ENCODE results near the gene PLD4. TPM values are rescaled to one million over a fixed set of nuclear protein-coding genes. Genes with fewer than 3 reads are reported as not detected.
"Not testable (repeated sequence)": the region's sequence is repeated elsewhere in the genome, so short reads cannot be mapped to it uniquely, and the experiment has no call there.

PLD4 gene
- polyA plus RNA-seq, 3 donors, result 12.2 to 15.5 (median 15.1) TPM

GRCh38 chr14:104945986-104946965 is 21.6 kb downstream of the PLD4 start:
- H3K4me1 ChIP-seq (ENCODE audit: control insufficient read depth in 1 of 2, insufficient read depth in 2 of 2, low read length in 2 of 2); H3K36me3 ChIP-seq (replicated peaks in 1 of 2; ENCODE audit: control insufficient read depth in 1 of 2, insufficient read depth in 2 of 2, low read length in 2 of 2); intact Hi-C loops (cut with micrococcal nuclease); H2AFZ ChIP-seq (ENCODE audit: insufficient read depth, low read depth, low read length, poor library complexity, severe bottlenecking); H3K79me2 ChIP-seq (ENCODE audit: insufficient read depth, low read length); H3K27me3 Mint-ChIP-seq (ENCODE audit: low read depth in 3 of 3); H3K9me3 ChIP-seq (replicated peaks in 1 of 2; ENCODE audit: control insufficient read depth in 1 of 2, insufficient read depth in 1 of 2, low read length in 2 of 2); H3K4me1 Mint-ChIP-seq; H3K4me3 ChIP-seq (replicated peaks in 1 of 3; ENCODE audit: low read depth in 2 of 3, low read length in 3 of 3); H3K9ac ChIP-seq (ENCODE audit: insufficient read depth, low read length, poor library complexity, severe bottlenecking); H3K36me3 Mint-ChIP-seq; H4K20me1 ChIP-seq (ENCODE audit: insufficient read depth, low read length); H3K27me3 ChIP-seq (ENCODE audit: control insufficient read depth in 2 of 2, insufficient read depth in 2 of 2, low read length in 2 of 2); H3K27ac ChIP-seq (ENCODE audit: low read depth in 1 of 2, low read length in 2 of 2); H3K4me3 Mint-ChIP-seq; DNase-seq; H3K27ac Mint-ChIP-seq; H3K9me3 Mint-ChIP-seq; H3K4me2 ChIP-seq (replicated peaks; ENCODE audit: extremely low read depth, low read length, poor library complexity, severe bottlenecking): not testable (repeated sequence)
- 98% methylated on average over 24 of the region's 43 CpGs for WGBS (ENCODE audit: insufficient coverage)

- H3K27me3 ChIP-seq (ENCODE audit: control insufficient read depth in 2 of 2, insufficient read depth in 2 of 2, low read length in 2 of 2); H3K4me1 ChIP-seq (ENCODE audit: control insufficient read depth in 1 of 2, insufficient read depth in 2 of 2, low read length in 2 of 2); H3K9ac ChIP-seq (ENCODE audit: insufficient read depth, low read length, poor library complexity, severe bottlenecking); H4K20me1 ChIP-seq (ENCODE audit: insufficient read depth, low read length); H3K4me3 Mint-ChIP-seq; H3K27me3 Mint-ChIP-seq (ENCODE audit: low read depth in 3 of 3); DNase-seq; H3K4me3 ChIP-seq (replicated peaks in 1 of 3; ENCODE audit: low read depth in 2 of 3, low read length in 3 of 3); H3K4me2 ChIP-seq (replicated peaks; ENCODE audit: extremely low read depth, low read length, poor library complexity, severe bottlenecking); H2AFZ ChIP-seq (ENCODE audit: insufficient read depth, low read depth, low read length, poor library complexity, severe bottlenecking); H3K4me1 Mint-ChIP-seq; intact Hi-C loops (cut with micrococcal nuclease); H3K36me3 ChIP-seq (replicated peaks in 1 of 2; ENCODE audit: control insufficient read depth in 1 of 2, insufficient read depth in 2 of 2, low read length in 2 of 2); H3K36me3 Mint-ChIP-seq; H3K9me3 Mint-ChIP-seq; H3K27ac Mint-ChIP-seq; H3K27ac ChIP-seq (ENCODE audit: low read depth in 1 of 2, low read length in 2 of 2); H3K9me3 ChIP-seq (replicated peaks in 1 of 2; ENCODE audit: control insufficient read depth in 1 of 2, insufficient read depth in 1 of 2, low read length in 2 of 2); H3K79me2 ChIP-seq (ENCODE audit: insufficient read depth, low read length): not testable (repeated sequence)
- WGBS (ENCODE audit: insufficient coverage), result 97% methylated on average over 10 of the region's 13 CpGs
Observed at GRCh38 chr14:104947201-104947600, 22.5 kb downstream of the PLD4 start.

GRCh38 chr14:104947881-104948735 is 23.4 kb downstream of the PLD4 start:
- not testable (repeated sequence) for H3K9me3 Mint-ChIP-seq, DNase-seq

More at GRCh38 chr14:104947881-104948735, 23.4 kb downstream of the PLD4 start:
- H4K20me1 ChIP-seq (ENCODE audit: insufficient read depth, low read length); H3K36me3 ChIP-seq (replicated peaks in 1 of 2; ENCODE audit: control insufficient read depth in 1 of 2, insufficient read depth in 2 of 2, low read length in 2 of 2); H3K4me3 ChIP-seq (replicated peaks in 1 of 3; ENCODE audit: low read depth in 2 of 3, low read length in 3 of 3); H3K4me1 Mint-ChIP-seq; H3K4me1 ChIP-seq (ENCODE audit: control insufficient read depth in 1 of 2, insufficient read depth in 2 of 2, low read length in 2 of 2); H3K4me2 ChIP-seq (replicated peaks; ENCODE audit: extremely low read depth, low read length, poor library complexity, severe bottlenecking); intact Hi-C loops (cut with micrococcal nuclease); H3K79me2 ChIP-seq (ENCODE audit: insufficient read depth, low read length); H3K9me3 ChIP-seq (replicated peaks in 1 of 2; ENCODE audit: control insufficient read depth in 1 of 2, insufficient read depth in 1 of 2, low read length in 2 of 2); H3K27me3 ChIP-seq (ENCODE audit: control insufficient read depth in 2 of 2, insufficient read depth in 2 of 2, low read length in 2 of 2); H3K4me3 Mint-ChIP-seq; H3K9ac ChIP-seq (ENCODE audit: insufficient read depth, low read length, poor library complexity, severe bottlenecking); H3K27me3 Mint-ChIP-seq (ENCODE audit: low read depth in 3 of 3); H3K36me3 Mint-ChIP-seq; H3K27ac ChIP-seq (ENCODE audit: low read depth in 1 of 2, low read length in 2 of 2); H2AFZ ChIP-seq (ENCODE audit: insufficient read depth, low read depth, low read length, poor library complexity, severe bottlenecking); H3K27ac Mint-ChIP-seq: not testable (repeated sequence)
- WGBS (ENCODE audit: insufficient coverage), result 94% methylated on average over 33 of the region's 35 CpGs
